SK-N-SH (cell line): ENCODE results near the gene CDK9. TPM values are rescaled to one million over a fixed set of nuclear protein-coding genes. Genes with fewer than 3 reads are reported as not detected.

ENCODE experiments used
- CTCF ChIA-PET: fragments of 300-600, 350-600 bp; formaldehyde crosslinking; extraction: SDS; loops from one replicate; lab custom pipeline; 2021; lab: Yijun Ruan, JAX
- POLR2A ChIA-PET: fragments of 350-600 bp; sonication (Branson Sonifier 250); formaldehyde crosslinking; extraction: SDS; loops from one replicate; lab custom pipeline; 2020; ENCODE audit warnings: antibody characterized with exemption, inconsistent platforms; lab: Yijun Ruan, JAX
- DNase-seq: peaks from one replicate; pipeline ENCODE4 v3.0.0; 2012
- H2AFZ ChIP-seq: fragments of 200-600 bp; sonication (generic); 2 replicates; pipeline ENCODE4 v1.8.1; 2016; ENCODE audit warnings: antibody characterized with exemption, mild to moderate bottlenecking, low read depth
- H3F3A ChIP-seq: fragments of 200-600 bp; sonication (generic); replicated peaks from 2 replicates; pipeline ENCODE3; 2016; ENCODE audit warnings: antibody characterized with exemption, mild to moderate bottlenecking; ENCODE audit not compliant: insufficient read depth
- H3K27ac ChIP-seq, 2 experiments: fragments of 200-500 bp in 1 of 2; fragments of 200-600 bp in 1 of 2; sonication (Bioruptor generic) in 1 of 2; sonication (generic), shearing (Covaris generic) in 1 of 2; 2 replicates each; pipeline versions ENCODE4 v1.5.1 to v1.6.1; 2014 to 2016; ENCODE audit warnings: low read depth in 2 of 2, inconsistent platforms in 1 of 2, low read length in 1 of 2, mild to moderate bottlenecking in 1 of 2, mixed read lengths in 1 of 2
- H3K27me3 ChIP-seq: fragments of 200-600 bp; sonication (generic), shearing (Covaris generic); 2 replicates; pipeline ENCODE4 v1.6.1; 2016; ENCODE audit warnings: mixed run types; ENCODE audit not compliant: insufficient read depth
- H3K36me3 ChIP-seq, 2 experiments: fragments of 200-500 bp in 1 of 2; fragments of 200-600 bp in 1 of 2; sonication (Bioruptor generic) in 1 of 2; sonication (generic) in 1 of 2; replicated peaks in 1 of 2; 2 replicates each; pipeline versions ENCODE3 to v1.5.1; 2014 to 2016; ENCODE audit warnings: low read length in 1 of 2, mild to moderate bottlenecking in 1 of 2; ENCODE audit not compliant: insufficient read depth in 2 of 2, control insufficient read depth in 1 of 2
- H3K4me1 ChIP-seq, 2 experiments: fragments of 200-500 bp in 1 of 2; fragments of 200-600 bp in 1 of 2; sonication (Bioruptor generic) in 1 of 2; sonication (generic), shearing (Covaris generic) in 1 of 2; 2 replicates each; pipeline versions ENCODE4 v1.5.1 to v1.6.1; 2014 to 2016; ENCODE audit warnings: low read depth in 1 of 2, low read length in 1 of 2, mixed run types in 1 of 2; ENCODE audit not compliant: insufficient read depth in 2 of 2, control insufficient read depth in 1 of 2
- H3K4me2 ChIP-seq: fragments of 200-600 bp; sonication (generic), shearing (Covaris generic); 2 replicates; pipeline ENCODE4 v1.6.1; 2017; ENCODE audit warnings: mixed run types
- H3K4me3 ChIP-seq, 2 experiments: fragments of 200-500 bp in 1 of 2; fragments of 200-600 bp in 1 of 2; sonication (Bioruptor generic) in 1 of 2; sonication (generic), shearing (Covaris generic) in 1 of 2; 2 replicates each; pipeline versions ENCODE4 v1.5.1 to v1.8.1; 2014 to 2016; ENCODE audit warnings: low read depth in 2 of 2, inconsistent platforms in 1 of 2, low read length in 1 of 2, mild to moderate bottlenecking in 1 of 2, mixed read lengths in 1 of 2, moderate library complexity in 1 of 2
- H3K79me2 ChIP-seq: fragments of 200-600 bp; sonication (generic); 2 replicates; pipeline ENCODE4 v1.8.1; 2017; ENCODE audit warnings: mild to moderate bottlenecking; ENCODE audit not compliant: insufficient read depth
- H3K9ac ChIP-seq: fragments of 200-600 bp; sonication (generic); 2 replicates; pipeline ENCODE4 v1.6.1; 2017; ENCODE audit warnings: mixed run types
- H3K9me2 ChIP-seq: fragments of 200-600 bp; sonication (generic); 2 replicates; pipeline ENCODE4 v1.6.1; 2017; ENCODE audit warnings: mixed run types
- H3K9me3 ChIP-seq: fragments of 200-600 bp; sonication (generic); 2 replicates; pipeline ENCODE4 v1.6.1; 2017; ENCODE audit warnings: mixed run types, mild to moderate bottlenecking, moderate library complexity
- H4K20me1 ChIP-seq: fragments of 200-600 bp; sonication (generic); 2 replicates; pipeline ENCODE4 v1.6.1; 2017; ENCODE audit warnings: mild to moderate bottlenecking, mixed run types; ENCODE audit not compliant: insufficient read depth
- ELF1 ChIP-seq: IDR thresholded peaks from 2 replicates; pipeline ENCODE4 v1.4.0; 2012
- EZH2phosphoT487 ChIP-seq: fragments of 200-600 bp; sonication (generic); IDR thresholded peaks from 2 replicates; pipeline ENCODE4 v1.6.1; 2017; ENCODE audit warnings: low read depth, mixed run types, mild to moderate bottlenecking, antibody characterized with exemption, moderate library complexity, borderline replicate concordance
- FOXJ3 ChIP-seq: sonication (generic); formaldehyde crosslinking; IDR thresholded peaks from 2 replicates; pipeline ENCODE4 v1.5.1; 2020; ENCODE audit warnings: mild to moderate bottlenecking, missing genetic modification reagents
- GABPA ChIP-seq: IDR thresholded peaks from 2 replicates; pipeline ENCODE4 v1.4.0; 2012; ENCODE audit warnings: low read depth, mild to moderate bottlenecking
- IRF3 ChIP-seq: fragments of 150-350 bp; IDR thresholded peaks from 2 replicates; pipeline ENCODE4 v1.6.1; 2016; ENCODE audit warnings: mild to moderate bottlenecking, low read depth, low read length
- JUND ChIP-seq: IDR thresholded peaks from 2 replicates; pipeline ENCODE4 v1.4.0; 2012
- RCOR1 ChIP-seq: fragments of 150-350 bp; IDR thresholded peaks from 2 replicates; pipeline ENCODE4 v1.6.1; 2017; ENCODE audit warnings: antibody characterized with exemption, low read length
- RXRA ChIP-seq: IDR thresholded peaks from 2 replicates; pipeline ENCODE4 v1.4.0; 2012; ENCODE audit warnings: low read depth, mild to moderate bottlenecking, borderline replicate concordance
- SMC3 ChIP-seq: IDR thresholded peaks from 2 replicates; pipeline ENCODE4 v1.6.1; 2012; ENCODE audit warnings: low read depth, low read length, improper control_type of control experiment
- TEAD4 ChIP-seq: IDR thresholded peaks from 2 replicates; pipeline ENCODE4 v1.4.0; 2012; ENCODE audit warnings: mild to moderate bottlenecking, borderline replicate concordance; ENCODE audit not compliant: insufficient read depth
- USF1 ChIP-seq: IDR thresholded peaks from 2 replicates; pipeline ENCODE4 v1.4.0; 2012; ENCODE audit warnings: low read depth, borderline replicate concordance
- ZBTB33 ChIP-seq: IDR thresholded peaks from 2 replicates; pipeline ENCODE4 v1.4.0; 2012; ENCODE audit warnings: low read depth, borderline replicate concordance
- WGBS: methylation state at CpG from one replicate; pipeline ENCODE4 v1.1.6; 2017; ENCODE audit warnings: low lambda C conversion rate; 5-methylcytosine and 5-hydroxymethylcytosine counted together
- polyA plus RNA-seq, 3 experiments: library from polyadenylated mRNA; depleted of rRNA; stranded (reverse); fragments of >200 nt; gene quantifications; 2 replicates each; pipeline ENCODE4 v1.2.3, GENCODE V29; 2012

The CDK9 gene
- polyA plus RNA-seq, 1 of the 3 experiments (the other 2 are of a cell fraction) = 82.7 TPM

- Histone ChIP-seq H3F3A (peaks cover 21% of the 10 kb centered on the region), H3K27me3 (no peaks in the 10 kb centered on the region), H3K9me3 (no peaks in the 10 kb centered on the region), H3K4me3 (no peak overlapping the region), H2AFZ (no peak overlapping the region), H3K79me2 (no peaks in the 10 kb centered on the region), H3K9ac (no peak overlapping the region), H3K9me2 (no peaks in the 10 kb centered on the region), H3K27ac (peak overlapping the region in 1 of 2 experiments; percentile 87; a peak in 1 of 4 replicates), H3K4me1 (peaks cover 0 to 35% of the 10 kb centered on the region in 2 experiments; a peak in 1 of 4 replicates), H4K20me1 (no peaks in the 10 kb centered on the region)
- POLR2A ChIA-PET = interaction anchor here (0.6 to 1.0 kb wide), 2 partner anchors 16 to 23 kb away, joined by 3 read pairs; no protein-coding TSS in a partner anchor
- WGBS = 95% methylated on average over 9 of the region's 11 CpGs
- TF ChIP-seq USF1 = no peak
- TF ChIP-seq RCOR1 = no peak
- TF ChIP-seq SMC3 = no peak
- no peak for TF ChIP-seq FOXJ3
- TF ChIP-seq RXRA = no peak
- TF ChIP-seq GABPA = no peak
- TF ChIP-seq ELF1 = no peak
- TF ChIP-seq EZH2phosphoT487 = no peak
- no peak for TF ChIP-seq JUND
- TF ChIP-seq, all 33 proteins: peak for 0
- CTCF ChIA-PET = interaction anchor here (1.3 to 3.4 kb wide), 3 partner anchors 33 to 103 kb away, joined by 3 to 17 read pairs (median 5); partner anchors contain the start of gene CDK9
- no peak for DNase-seq
- Histone ChIP-seq H3K4me2 (no peak overlapping the region), H3K36me3 (peaks cover 4 to 12% of the 10 kb centered on the region in 2 experiments)
Measured at GRCh38 chr9:127818574-127818973, 32.7 kb downstream of the CDK9 start.

- peaks cover 16% of the 10 kb centered on the region for H3F3A ChIP-seq
- DNase-seq = no peak
- H3K4me2 ChIP-seq = no peak overlapping the region
- H3K27ac ChIP-seq = no peak overlapping the region
- H3K9me3 ChIP-seq = no peaks in the 10 kb centered on the region
- ChIA-PET POLR2A (no interaction called here), CTCF (interaction anchor here (0.9 kb wide), 1 partner anchor 99 kb away, joined by 4 read pairs; no protein-coding TSS in a partner anchor)
- H2AFZ ChIP-seq = no peak overlapping the region
- H3K4me1 ChIP-seq = peaks cover 0 to 20% of the 10 kb centered on the region in 2 experiments; a peak in 1 of 4 replicates
- TF ChIP-seq TEAD4 = no peak
- TF ChIP-seq IRF3 = no peak
- TF ChIP-seq ZBTB33 = no peak
- H3K36me3 ChIP-seq = peaks cover 4 to 13% of the 10 kb centered on the region in 2 experiments
- no peaks in the 10 kb centered on the region for H3K9me2 ChIP-seq
- H3K27me3 ChIP-seq = no peaks in the 10 kb centered on the region
- WGBS = 99% methylated on average over 4 of the region's 4 CpGs
- H3K9ac ChIP-seq = no peak overlapping the region
- no peak overlapping the region for H3K4me3 ChIP-seq
- no peaks in the 10 kb centered on the region for H3K79me2 ChIP-seq
- H4K20me1 ChIP-seq = no peaks in the 10 kb centered on the region
Measured at GRCh38 chr9:127822108-127822507, 36.3 kb downstream of the CDK9 start.
